WI38 (cell line): ENCODE results near the gene TAF1C.

ENCODE experiments used
- H3K4me3 ChIP-seq: 2 replicates; pipeline ENCODE4 v1.5.1; 2011; ENCODE audit warnings: low read depth, mild to moderate bottlenecking, control low read depth, low read length
- TF ChIP-seq, protein P1 (sequence below): IDR thresholded peaks from 2 replicates; pipeline ENCODE4 v1.5.1; 2012; ENCODE audit warnings: low read depth, mild to moderate bottlenecking, control low read depth, low read length

TAF1C gene

DNA sequence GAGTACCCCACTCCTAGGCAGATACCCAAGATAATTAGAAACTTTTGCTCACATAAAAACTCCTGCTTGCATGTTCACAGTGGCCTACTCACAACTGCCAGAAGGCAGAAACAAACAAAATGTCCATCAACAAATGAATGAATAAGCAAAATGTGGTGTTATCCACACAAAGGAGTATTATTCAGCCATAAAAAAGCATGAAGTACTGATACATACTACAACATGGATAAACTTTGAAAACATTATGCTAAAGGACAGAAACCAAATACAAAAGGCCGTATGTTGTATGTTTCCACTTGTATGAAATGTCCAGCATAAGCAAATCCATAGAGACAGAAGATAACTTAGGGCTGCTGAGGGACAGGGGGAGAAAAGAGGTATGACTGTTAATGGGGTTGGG lies 43.8 kb downstream of the TAF1C start:
- H3K4me3 ChIP-seq, result no peak overlapping the region
- TF ChIP-seq, protein P1, sequence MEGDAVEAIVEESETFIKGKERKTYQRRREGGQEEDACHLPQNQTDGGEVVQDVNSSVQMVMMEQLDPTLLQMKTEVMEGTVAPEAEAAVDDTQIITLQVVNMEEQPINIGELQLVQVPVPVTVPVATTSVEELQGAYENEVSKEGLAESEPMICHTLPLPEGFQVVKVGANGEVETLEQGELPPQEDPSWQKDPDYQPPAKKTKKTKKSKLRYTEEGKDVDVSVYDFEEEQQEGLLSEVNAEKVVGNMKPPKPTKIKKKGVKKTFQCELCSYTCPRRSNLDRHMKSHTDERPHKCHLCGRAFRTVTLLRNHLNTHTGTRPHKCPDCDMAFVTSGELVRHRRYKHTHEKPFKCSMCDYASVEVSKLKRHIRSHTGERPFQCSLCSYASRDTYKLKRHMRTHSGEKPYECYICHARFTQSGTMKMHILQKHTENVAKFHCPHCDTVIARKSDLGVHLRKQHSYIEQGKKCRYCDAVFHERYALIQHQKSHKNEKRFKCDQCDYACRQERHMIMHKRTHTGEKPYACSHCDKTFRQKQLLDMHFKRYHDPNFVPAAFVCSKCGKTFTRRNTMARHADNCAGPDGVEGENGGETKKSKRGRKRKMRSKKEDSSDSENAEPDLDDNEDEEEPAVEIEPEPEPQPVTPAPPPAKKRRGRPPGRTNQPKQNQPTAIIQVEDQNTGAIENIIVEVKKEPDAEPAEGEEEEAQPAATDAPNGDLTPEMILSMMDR, result no peak

DNA sequence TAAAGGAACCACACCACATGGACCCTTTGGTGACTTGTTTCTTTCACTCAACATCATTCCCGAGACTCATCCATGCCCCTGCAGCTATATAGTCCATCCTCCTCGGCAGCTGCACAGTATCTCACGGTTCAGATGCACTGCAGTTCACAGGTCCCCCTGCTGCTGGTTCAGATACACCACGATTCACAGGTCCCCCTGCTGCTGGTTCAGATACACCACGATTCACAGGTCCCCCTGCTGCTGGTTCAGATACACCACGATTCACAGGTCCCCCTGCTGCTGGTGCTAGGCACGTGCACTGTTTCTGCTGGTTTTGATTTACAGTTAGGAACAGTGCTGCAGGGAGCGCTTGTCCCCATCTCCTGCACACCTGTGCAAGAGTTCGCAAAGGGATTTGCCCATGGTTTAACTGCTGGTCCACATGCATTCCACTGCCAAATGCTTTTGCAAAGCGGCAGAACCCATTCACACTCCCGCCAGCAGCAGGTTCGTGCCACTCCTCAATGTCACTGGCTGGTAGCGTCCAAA lies 45.6 kb downstream of the TAF1C start:
- TF ChIP-seq, protein P1, result no peak

DNA sequence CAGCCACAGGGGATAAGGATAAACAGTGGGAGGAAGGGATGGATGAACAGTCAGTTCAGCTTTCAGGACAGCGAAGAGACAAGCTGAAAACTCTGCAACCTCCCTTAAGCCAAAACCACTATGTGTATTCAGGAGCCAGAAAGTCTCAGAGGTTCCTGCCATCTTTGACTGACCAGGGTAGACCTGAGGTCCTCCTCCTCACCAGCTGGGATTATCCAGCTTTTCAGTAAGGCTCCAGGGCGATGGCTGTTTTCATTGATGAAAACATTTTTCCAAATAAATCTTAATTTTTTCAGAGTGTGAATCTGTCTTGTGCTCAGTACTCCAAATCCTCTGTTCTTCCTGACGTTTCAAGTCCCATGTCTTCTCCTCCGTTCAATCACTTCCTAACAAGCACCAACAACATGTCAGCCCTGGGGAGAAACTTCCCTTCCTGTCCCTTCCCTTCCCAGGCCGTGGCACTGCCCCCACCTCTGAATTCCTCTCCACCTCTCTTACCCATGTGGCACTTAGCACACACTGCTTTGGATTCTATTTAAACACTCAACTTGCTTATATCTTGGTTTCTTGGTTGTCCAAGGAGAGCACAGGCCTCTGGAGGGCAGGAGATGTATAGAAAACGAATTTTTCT lies 47.1 kb downstream of the TAF1C start:
- TF ChIP-seq, protein P1, result no peak
- no peak overlapping the region for H3K4me3 ChIP-seq

More for the DNA sequence above, 45.6 kb downstream of the TAF1C start:
- no peak overlapping the region for H3K4me3 ChIP-seq

DNA sequence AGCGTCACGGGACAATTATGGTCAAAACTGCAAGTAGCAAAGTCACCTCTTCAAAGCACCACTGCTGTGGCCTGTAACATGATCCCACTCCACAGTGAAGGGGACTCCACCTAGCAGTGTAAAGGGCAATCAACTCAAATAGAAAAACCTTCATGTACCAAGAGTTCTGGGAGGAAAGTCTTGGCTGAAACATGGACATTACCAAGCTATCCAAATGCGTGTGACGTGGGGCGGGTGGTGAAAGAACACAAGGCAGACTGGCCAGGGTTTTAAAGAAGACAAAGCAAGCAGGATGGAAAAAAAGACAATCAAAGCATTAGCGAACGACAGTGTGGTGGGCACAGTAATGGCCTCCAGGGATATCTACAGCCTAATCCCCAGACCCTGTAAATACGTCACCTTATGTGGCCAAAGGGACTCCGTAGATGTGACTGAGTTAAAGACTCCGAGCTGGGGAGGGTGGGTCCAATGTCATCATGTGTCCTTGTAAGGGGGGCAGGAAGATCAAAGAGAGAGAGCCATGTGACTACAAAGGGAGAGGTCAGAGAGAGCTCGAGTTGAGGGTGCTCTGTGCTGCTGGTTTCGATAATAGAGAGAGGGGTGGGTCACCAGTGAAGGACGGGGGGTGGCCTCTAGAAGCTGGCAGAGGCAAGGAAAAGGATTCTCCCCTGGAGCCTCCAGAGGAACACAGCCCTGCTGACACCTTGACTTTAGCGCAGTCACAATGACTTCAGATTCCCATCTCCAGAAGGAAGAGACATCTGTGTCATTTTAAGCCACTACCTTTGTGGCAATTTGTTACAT lies 47.8 kb downstream of the TAF1C start:
- TF ChIP-seq, protein P1, result no peak
- H3K4me3 ChIP-seq, result no peak overlapping the region

DNA sequence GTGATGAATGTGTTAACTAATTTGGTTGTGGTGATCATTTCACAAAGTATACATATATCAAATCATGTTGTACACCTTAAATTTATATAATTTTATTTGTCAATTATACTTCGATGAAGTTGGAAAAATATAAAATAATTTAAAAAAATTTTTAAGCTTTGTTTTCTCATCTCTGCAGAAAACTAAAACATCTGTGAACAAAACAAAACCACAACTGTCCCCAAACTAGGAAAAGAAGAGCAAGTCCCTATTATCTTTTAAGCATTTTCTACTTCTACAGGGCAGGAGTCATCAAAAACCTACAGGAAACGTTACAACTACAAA lies 48.4 kb downstream of the TAF1C start:
- TF ChIP-seq, protein P1, result no peak
- no peak overlapping the region for H3K4me3 ChIP-seq

DNA sequence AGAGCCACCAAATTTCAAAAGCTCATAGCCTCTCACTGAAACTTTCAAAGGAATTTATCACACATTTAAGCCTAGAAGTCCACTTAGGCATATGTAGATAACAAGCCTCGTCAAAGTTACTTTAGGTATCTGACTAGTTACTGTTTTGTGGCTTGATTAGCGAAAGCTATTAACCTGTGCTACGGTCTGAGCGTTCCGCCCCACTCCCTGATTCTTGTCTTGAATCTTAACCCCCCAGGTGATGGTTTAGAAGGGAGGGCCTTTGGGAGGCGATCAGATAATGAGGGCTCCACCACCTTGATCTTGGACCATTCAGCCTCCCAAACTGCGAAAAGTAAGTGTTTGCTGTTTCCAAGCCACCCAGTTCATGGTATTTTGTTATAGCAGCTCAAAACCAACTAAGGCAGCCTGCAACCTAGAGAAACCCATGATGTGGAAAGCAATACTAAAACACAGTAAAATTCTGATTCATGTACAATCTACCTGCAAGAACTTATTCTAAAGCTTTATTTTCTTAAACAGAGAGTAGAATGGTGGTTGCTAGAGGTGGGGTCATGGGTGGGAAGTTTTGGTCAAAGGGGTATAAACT lies 49.0 kb downstream of the TAF1C start:
- TF ChIP-seq, protein P1, result no peak
- H3K4me3 ChIP-seq, result no peak overlapping the region

DNA sequence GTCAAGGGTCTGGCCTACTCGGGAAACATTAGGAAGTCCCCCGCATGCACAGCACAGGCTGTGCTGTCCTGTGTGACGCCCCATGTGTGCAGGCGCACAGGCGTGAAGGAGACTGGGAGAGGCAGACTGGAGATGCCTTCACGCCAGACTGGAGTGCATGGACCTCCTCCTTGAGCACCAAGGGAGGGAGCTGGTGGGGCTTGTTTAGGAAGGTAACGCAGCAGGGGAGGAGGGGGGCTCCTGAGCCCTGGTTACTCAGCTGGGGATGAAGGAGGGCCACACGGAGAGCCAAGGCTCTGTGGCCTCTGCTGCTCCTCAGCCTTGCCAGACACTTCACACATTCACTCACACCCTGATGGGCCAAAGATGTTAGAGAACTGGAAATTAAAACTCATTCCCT lies 49.6 kb downstream of the TAF1C start:
- TF ChIP-seq, protein P1, result no peak
- H3K4me3 ChIP-seq, result no peak overlapping the region
